ENCODE data around the gene CDH22.
A peak's percentile ranks its signal among the peaks of the same experiment; 100 is the strongest.

CDH22 gene

GRCh38 chr20:46265539-46265938 is 42.8 kb downstream of the CDH22 start:
- DNase-seq: no peak

GRCh38 chr20:46264391-46265266 is 43.7 kb downstream of the CDH22 start:
- peak; percentile 15 for DNase-seq

GRCh38 chr20:46261456-46262253 is 46.6 kb downstream of the CDH22 start:
- DNase-seq: peak; percentile 15

- no peak for DNase-seq
These were observed 47.3 kb downstream of the CDH22 start for GRCh38 chr20:46260936-46261454.

GRCh38 chr20:46260480-46260879 is 47.8 kb downstream of the CDH22 start:
- DNase-seq: no peak

GRCh38 chr20:46259260-46259859 is 48.9 kb downstream of the CDH22 start:
- DNase-seq: no peak

- no peak for DNase-seq
These were observed 50.4 kb downstream of the CDH22 start for GRCh38 chr20:46257887-46258286.

GRCh38 chr20:46256293-46256692 is 52.0 kb downstream of the CDH22 start:
- DNase-seq: no peak

GRCh38 chr20:46255440-46256104 is 52.7 kb downstream of the CDH22 start:
- peak; percentile 81 for DNase-seq

GRCh38 chr20:46253391-46253790 is 54.9 kb downstream of the CDH22 start:
- no peak for DNase-seq

- DNase-seq: no peak
These were observed 55.8 kb downstream of the CDH22 start for GRCh38 chr20:46252352-46253091.

GRCh38 chr20:46251211-46251673 is 57.1 kb downstream of the CDH22 start:
- no peak for DNase-seq

GRCh38 chr20:46250772-46251171 is 57.5 kb downstream of the CDH22 start:
- DNase-seq: no peak

- DNase-seq: no peak
These were observed 58.6 kb downstream of the CDH22 start for GRCh38 chr20:46249671-46250070.

GRCh38 chr20:46246559-46246958 is 61.7 kb downstream of the CDH22 start:
- DNase-seq: no peak

GRCh38 chr20:46243707-46244628 is 64.3 kb downstream of the CDH22 start:
- DNase-seq: no peak

GRCh38 chr20:46242390-46242789 is 65.9 kb downstream of the CDH22 start:
- DNase-seq: no peak

- no peak for DNase-seq
These were observed 67.4 kb downstream of the CDH22 start for GRCh38 chr20:46240881-46241280.

- no peak for DNase-seq
These were observed 68.2 kb downstream of the CDH22 start for GRCh38 chr20:46240065-46240464.

- DNase-seq: no peak
These were observed 70.6 kb downstream of the CDH22 start for GRCh38 chr20:46237736-46238135.

GRCh38 chr20:46237227-46237626 is 71.1 kb downstream of the CDH22 start:
- DNase-seq: no peak
